ENCODE results near the gene DPH7. TPM values are rescaled to one million over a fixed set of nuclear protein-coding genes. Genes with fewer than 3 reads are reported as not detected.

DPH7 gene
- total RNA-seq, 1 experiment from 2014 or later, result 58.4 TPM

DNA sequence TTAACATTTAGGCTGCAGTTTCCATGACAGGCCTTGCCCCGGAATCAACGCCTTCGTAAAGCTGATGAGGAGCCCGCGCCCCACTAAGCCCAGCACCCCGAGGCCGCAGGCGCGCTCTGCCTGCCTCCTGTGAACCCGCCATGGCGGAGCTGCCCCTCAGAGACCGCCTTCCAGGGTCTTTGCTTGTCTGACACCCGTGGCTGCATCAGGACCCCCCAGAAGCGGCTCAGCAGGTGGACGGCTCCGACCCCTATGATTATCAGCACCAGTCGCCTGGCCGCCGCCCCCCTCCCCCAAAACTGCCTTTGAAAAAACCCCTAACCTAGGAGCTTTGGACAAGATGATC is 507 bp upstream of the DPH7 start:
- no peaks in the 10 kb centered on the region for H3K9me3 Mint-ChIP-seq (ENCODE audit: unreplicated experiment)
- H3K4me1 Mint-ChIP-seq (ENCODE audit: low read depth, unreplicated experiment), result no peaks in the 10 kb centered on the region
- H3K4me3 ChIP-seq (ENCODE audit: low read depth, low read length), result peak overlapping the region; percentile 96
- CTCF ChIA-PET, result interaction anchor here (0.7 to 3.6 kb wide), 3 partner anchors 12 to 277 kb away, joined by 3 to 13 read pairs (median 6); partner anchors contain the start of genes MRPL41 and NRARP
- POLR2A ChIA-PET, result interaction anchor here (0.6 kb wide), 1 partner anchor 169 kb away, joined by 3 read pairs; no protein-coding TSS in a partner anchor
- no peaks in the 10 kb centered on the region for H3K27me3 ChIP-seq (replicated peaks; ENCODE audit: control insufficient read depth, insufficient read depth, low read length)
- H3K27me3 Mint-ChIP-seq (ENCODE audit: insufficient read depth, unreplicated experiment), result no peaks in the 10 kb centered on the region
- TF ChIP-seq, protein P1, sequence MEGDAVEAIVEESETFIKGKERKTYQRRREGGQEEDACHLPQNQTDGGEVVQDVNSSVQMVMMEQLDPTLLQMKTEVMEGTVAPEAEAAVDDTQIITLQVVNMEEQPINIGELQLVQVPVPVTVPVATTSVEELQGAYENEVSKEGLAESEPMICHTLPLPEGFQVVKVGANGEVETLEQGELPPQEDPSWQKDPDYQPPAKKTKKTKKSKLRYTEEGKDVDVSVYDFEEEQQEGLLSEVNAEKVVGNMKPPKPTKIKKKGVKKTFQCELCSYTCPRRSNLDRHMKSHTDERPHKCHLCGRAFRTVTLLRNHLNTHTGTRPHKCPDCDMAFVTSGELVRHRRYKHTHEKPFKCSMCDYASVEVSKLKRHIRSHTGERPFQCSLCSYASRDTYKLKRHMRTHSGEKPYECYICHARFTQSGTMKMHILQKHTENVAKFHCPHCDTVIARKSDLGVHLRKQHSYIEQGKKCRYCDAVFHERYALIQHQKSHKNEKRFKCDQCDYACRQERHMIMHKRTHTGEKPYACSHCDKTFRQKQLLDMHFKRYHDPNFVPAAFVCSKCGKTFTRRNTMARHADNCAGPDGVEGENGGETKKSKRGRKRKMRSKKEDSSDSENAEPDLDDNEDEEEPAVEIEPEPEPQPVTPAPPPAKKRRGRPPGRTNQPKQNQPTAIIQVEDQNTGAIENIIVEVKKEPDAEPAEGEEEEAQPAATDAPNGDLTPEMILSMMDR (IDR thresholded peaks at IDR 0.05; ENCODE audit: insufficient read depth in 1 of 2, low read depth in 1 of 2, low read length in 1 of 2, severe bottlenecking in 1 of 2, unreplicated experiment in 1 of 2), result no peak
- intact Hi-C loops (cut with micrococcal nuclease; ENCODE audit: unreplicated experiment), result no loop called here
- no peaks in the 10 kb centered on the region for H3K9me3 ChIP-seq
- peaks cover 72% of the 10 kb centered on the region for H3K36me3 Mint-ChIP-seq (ENCODE audit: insufficient read depth, unreplicated experiment)
- peaks cover 13% of the 10 kb centered on the region for H3K4me1 ChIP-seq
- H3K27ac Mint-ChIP-seq (ENCODE audit: unreplicated experiment), result peak overlapping the region; percentile 66
- H3K36me3 ChIP-seq (ENCODE audit: control insufficient read depth, insufficient read depth, low read length), result peaks cover 2% of the 10 kb centered on the region; the same call in 1 of the 2 replicates
- DNase-seq, result no peak
- peak overlapping the region; percentile 83 for H3K4me3 Mint-ChIP-seq (ENCODE audit: unreplicated experiment)
- no TSS peak for BruUV-seq (replicated peaks)

DNA sequence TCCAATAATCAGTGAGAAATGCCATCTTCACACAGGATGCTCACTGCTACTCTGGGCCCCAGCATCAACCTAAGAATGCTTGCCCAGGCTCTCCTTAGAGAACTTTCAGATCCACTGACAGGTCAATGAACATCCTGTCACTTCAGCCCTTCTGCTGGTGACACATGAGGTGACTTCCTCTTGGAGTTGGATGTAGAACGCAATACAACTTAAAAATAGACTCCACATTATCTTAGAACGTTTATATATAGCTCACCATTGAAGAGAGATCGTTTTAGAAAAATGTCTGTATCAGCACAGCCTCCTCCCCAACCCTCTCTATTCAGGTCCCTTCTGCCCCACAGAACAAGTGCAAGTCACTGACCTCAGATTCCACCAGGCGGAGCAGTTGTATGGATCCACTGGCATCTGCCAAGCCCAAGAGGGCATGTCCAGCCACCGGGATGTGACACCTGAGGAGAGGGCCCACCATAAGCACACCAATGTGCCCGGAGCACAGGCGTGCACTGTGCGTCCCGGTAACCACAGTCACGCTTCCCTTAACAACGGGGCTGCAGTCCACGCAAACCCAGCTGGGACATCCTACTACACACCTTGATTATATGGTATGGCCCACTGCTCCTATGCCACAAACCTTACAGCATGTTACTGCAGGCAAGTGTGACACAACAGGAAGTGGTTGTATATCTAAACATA is 2.9 kb downstream of the DPH7 start:
- peaks cover 77% of the 10 kb centered on the region for H3K36me3 Mint-ChIP-seq (ENCODE audit: insufficient read depth, unreplicated experiment)
- peak overlapping the region; percentile 24 for H3K27ac Mint-ChIP-seq (ENCODE audit: unreplicated experiment)
- TF ChIP-seq, protein P1 (IDR thresholded peaks at IDR 0.05; ENCODE audit: insufficient read depth in 1 of 2, low read depth in 1 of 2, low read length in 1 of 2, severe bottlenecking in 1 of 2, unreplicated experiment in 1 of 2), result no peak
- no peaks in the 10 kb centered on the region; the same call in 1 of the 2 replicates for H3K36me3 ChIP-seq (ENCODE audit: control insufficient read depth, insufficient read depth, low read length)
- H3K4me1 Mint-ChIP-seq (ENCODE audit: low read depth, unreplicated experiment), result no peaks in the 10 kb centered on the region
- no peaks in the 10 kb centered on the region for H3K9me3 Mint-ChIP-seq (ENCODE audit: unreplicated experiment)
- no peaks in the 10 kb centered on the region for H3K27me3 Mint-ChIP-seq (ENCODE audit: insufficient read depth, unreplicated experiment)
- no peaks in the 10 kb centered on the region for H3K27me3 ChIP-seq (replicated peaks; ENCODE audit: control insufficient read depth, insufficient read depth, low read length)
- POLR2A ChIA-PET, result no interaction called here
- H3K4me3 ChIP-seq (ENCODE audit: low read depth, low read length), result no peak overlapping the region
- no peak for DNase-seq
- CTCF ChIA-PET, result no interaction called here
- H3K9me3 ChIP-seq, result no peaks in the 10 kb centered on the region
- H3K4me3 Mint-ChIP-seq (ENCODE audit: unreplicated experiment), result no peak overlapping the region
- peaks cover 13% of the 10 kb centered on the region for H3K4me1 ChIP-seq
- BruUV-seq (replicated peaks), result no TSS peak
- intact Hi-C loops (cut with micrococcal nuclease; ENCODE audit: unreplicated experiment), result no loop called here

DNA sequence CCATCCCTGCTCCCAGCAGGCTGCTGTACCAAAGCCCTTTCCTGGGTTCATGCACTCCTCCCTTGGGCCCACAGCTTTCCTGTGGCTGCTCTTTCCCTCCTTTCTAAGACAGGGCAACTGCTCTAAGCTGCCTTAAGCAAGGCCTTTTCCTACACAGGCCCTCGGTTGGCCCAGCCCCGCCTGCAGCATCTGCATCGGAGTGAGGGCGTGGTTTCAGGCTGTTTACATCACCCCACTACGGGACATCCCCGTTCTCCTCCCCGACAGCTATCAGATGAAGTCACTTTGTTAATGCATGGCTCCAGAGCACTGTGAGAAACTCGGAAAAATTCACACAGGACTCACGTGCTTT is 3.4 kb downstream of the DPH7 start:
- no TSS peak for BruUV-seq (replicated peaks)
- POLR2A ChIA-PET, result no interaction called here

More for the DNA sequence above, 3.4 kb downstream of the DPH7 start:
- Histone ChIP-seq H3K27me3 (replicated peaks; ENCODE audit: control insufficient read depth, insufficient read depth, low read length) (no peaks in the 10 kb centered on the region), H3K4me3 (ENCODE audit: low read depth, low read length) (no peak overlapping the region), H3K36me3 (ENCODE audit: control insufficient read depth, insufficient read depth, low read length) (no peaks in the 10 kb centered on the region; the same call in 1 of the 2 replicates), H3K9me3 (no peaks in the 10 kb centered on the region), H3K4me1 (peaks cover 13% of the 10 kb centered on the region)
- no peak overlapping the region for H3K4me3 Mint-ChIP-seq (ENCODE audit: unreplicated experiment)
- TF ChIP-seq, protein P1 (IDR thresholded peaks at IDR 0.05; ENCODE audit: insufficient read depth in 1 of 2, low read depth in 1 of 2, low read length in 1 of 2, severe bottlenecking in 1 of 2, unreplicated experiment in 1 of 2), result no peak
- H3K9me3 Mint-ChIP-seq (ENCODE audit: unreplicated experiment), result no peaks in the 10 kb centered on the region
- H3K27ac Mint-ChIP-seq (ENCODE audit: unreplicated experiment), result peak overlapping the region; percentile 24
- no peaks in the 10 kb centered on the region for H3K27me3 Mint-ChIP-seq (ENCODE audit: insufficient read depth, unreplicated experiment)
- H3K36me3 Mint-ChIP-seq (ENCODE audit: insufficient read depth, unreplicated experiment), result peaks cover 82% of the 10 kb centered on the region
- no peak for DNase-seq
- no peaks in the 10 kb centered on the region for H3K4me1 Mint-ChIP-seq (ENCODE audit: low read depth, unreplicated experiment)
- CTCF ChIA-PET, result no interaction called here
- intact Hi-C loops (cut with micrococcal nuclease; ENCODE audit: unreplicated experiment), result no loop called here
